Measurements from ENCODE around the gene TANGO6.

Gene TANGO6

GRCh38 chr16:68892898-68893297 lies 49.6 kb downstream of the TANGO6 start:
- DNase-seq (ENCODE audit: low read depth in 2 of 2) = no peak
- TF ChIP-seq CTCF (IDR thresholded peaks at IDR 0.05; ENCODE audit: low read depth, low read length) = no peak
- H3K4me3 ChIP-seq (replicated peaks in 1 of 2; ENCODE audit: low read depth in 2 of 2, low read length in 2 of 2) = no peak overlapping the region

GRCh38 chr16:68893710-68894705 lies 50.7 kb downstream of the TANGO6 start:
- H3K4me3 ChIP-seq (replicated peaks in 1 of 2; ENCODE audit: low read depth in 2 of 2, low read length in 2 of 2) = no peak overlapping the region
- no peak for TF ChIP-seq CTCF (IDR thresholded peaks at IDR 0.05; ENCODE audit: low read depth, low read length)
- peak; percentile 18 to 46 for DNase-seq (ENCODE audit: low read depth in 2 of 2)

GRCh38 chr16:68894714-68895113 lies 51.4 kb downstream of the TANGO6 start:
- TF ChIP-seq CTCF (IDR thresholded peaks at IDR 0.05; ENCODE audit: low read depth, low read length) = no peak

GRCh38 chr16:68898026-68898425 lies 54.7 kb downstream of the TANGO6 start:
- no peak for DNase-seq (ENCODE audit: low read depth in 2 of 2)
- no peak overlapping the region for H3K4me3 ChIP-seq (replicated peaks in 1 of 2; ENCODE audit: low read depth in 2 of 2, low read length in 2 of 2)
- no peak for TF ChIP-seq CTCF (IDR thresholded peaks at IDR 0.05; ENCODE audit: low read depth, low read length)

More at GRCh38 chr16:68894714-68895113, 51.4 kb downstream of the TANGO6 start:
- DNase-seq (ENCODE audit: low read depth in 2 of 2) = no peak
- no peak overlapping the region for H3K4me3 ChIP-seq (replicated peaks in 1 of 2; ENCODE audit: low read depth in 2 of 2, low read length in 2 of 2)

- H3K4me3 ChIP-seq (replicated peaks in 1 of 2; ENCODE audit: low read depth in 2 of 2, low read length in 2 of 2) = no peak overlapping the region
- no peak for TF ChIP-seq CTCF (IDR thresholded peaks at IDR 0.05; ENCODE audit: low read depth, low read length)
- DNase-seq (ENCODE audit: low read depth in 2 of 2) = no peak
These were observed 56.7 kb downstream of the TANGO6 start for GRCh38 chr16:68900009-68900408.

- no peak overlapping the region for H3K4me3 ChIP-seq (replicated peaks in 1 of 2; ENCODE audit: low read depth in 2 of 2, low read length in 2 of 2)
- peak; percentile 70 to 72 for DNase-seq (ENCODE audit: low read depth in 2 of 2)
- TF ChIP-seq CTCF (IDR thresholded peaks at IDR 0.05; ENCODE audit: low read depth, low read length) = peak; percentile 76
These were observed 59.0 kb downstream of the TANGO6 start for GRCh38 chr16:68902003-68902968.

All from cardiac fibroblast (primary cell).